K562 (cell line): ENCODE measurements around the gene ZNF620. TPM values are rescaled to one million over a fixed set of nuclear protein-coding genes. Genes with fewer than 3 reads are reported as not detected.

Experiments
- E2F1 ChIP-seq: sonication (generic); formaldehyde crosslinking; IDR thresholded peaks from 2 replicates; pipeline ENCODE4 v1.8.1; 2023; ENCODE audit warnings: mild to moderate bottlenecking, missing genetic modification reagents, moderate library complexity
- LEF1 ChIP-seq: fragments of 450-650 bp; IDR thresholded peaks from 2 replicates; pipeline ENCODE4 v1.6.1; 2016; ENCODE audit warnings: mild to moderate bottlenecking
- NCOR1 ChIP-seq: fragments of 450-650 bp; IDR thresholded peaks from 2 replicates; pipeline ENCODE4 v1.6.1; 2016; ENCODE audit warnings: mild to moderate bottlenecking, moderate library complexity
- PRPF4 ChIP-seq: fragments of 200-400 bp; formaldehyde crosslinking; IDR thresholded peaks from one replicate; pipeline ENCODE4 v1.6.1; 2017; ENCODE audit warnings: low read length, low read depth, mild to moderate bottlenecking; ENCODE audit not compliant: insufficient read depth, poor library complexity, severe bottlenecking
- RBM25 ChIP-seq: fragments of 200-400 bp; formaldehyde crosslinking; IDR thresholded peaks from 2 replicates; pipeline ENCODE4 v1.6.1; 2018; ENCODE audit warnings: low read length, low read depth, moderate library complexity; ENCODE audit not compliant: severe bottlenecking
- RFX7 ChIP-seq: fragments of 250-450 bp; sonication (Bioruptor Pico); IDR thresholded peaks from 2 replicates; pipeline ENCODE4 v1.5.1; 2021; ENCODE audit warnings: mild to moderate bottlenecking
- SAP30 ChIP-seq: fragments of 200-600 bp; sonication (generic); IDR thresholded peaks from 2 replicates; pipeline ENCODE4 v1.6.1; 2012; ENCODE audit warnings: borderline replicate concordance, low read depth, mild to moderate bottlenecking, moderate library complexity, low read length, control low read depth, inconsistent platforms; ENCODE audit not compliant: insufficient read depth, poor library complexity, severe bottlenecking
- SMAD3 ChIP-seq: fragments of 450-650 bp; formaldehyde crosslinking; conservative IDR thresholded peaks from 2 replicates; pipeline ENCODE4 v1.4.0; 2020; ENCODE audit warnings: mild to moderate bottlenecking
- THRAP3 ChIP-seq: fragments of 450-650 bp; IDR thresholded peaks from 2 replicates; pipeline ENCODE4 v1.6.1; 2016; ENCODE audit warnings: mild to moderate bottlenecking, inconsistent platforms, borderline replicate concordance
- TRIM28 ChIP-seq: fragments of 450-650 bp; IDR thresholded peaks from 2 replicates; pipeline ENCODE4 v1.6.1; 2017
- WHSC1 ChIP-seq: IDR thresholded peaks from one replicate; pipeline ENCODE4 v1.6.1; 2012; ENCODE audit warnings: low read length, control low read depth, inconsistent platforms
- ZBTB1 ChIP-seq: sonication (generic); formaldehyde crosslinking; IDR thresholded peaks from 2 replicates; pipeline ENCODE4 v1.8.1; 2023; ENCODE audit warnings: missing genetic modification reagents, low read depth, mild to moderate bottlenecking, borderline replicate concordance
- ZBTB33 ChIP-seq: sonication (generic); formaldehyde crosslinking; IDR thresholded peaks from 2 replicates; pipeline ENCODE4 v1.8.1; 2023; ENCODE audit warnings: mild to moderate bottlenecking, missing genetic modification reagents
- ZBTB43 ChIP-seq: sonication (generic); formaldehyde crosslinking; IDR thresholded peaks from 2 replicates; pipeline ENCODE4 v1.8.0; 2023; ENCODE audit warnings: mild to moderate bottlenecking, missing genetic modification reagents
- ZC3H4 ChIP-seq: sonication (generic); formaldehyde crosslinking; IDR thresholded peaks from 2 replicates; pipeline ENCODE4 v1.9.0; 2021; ENCODE audit warnings: missing genetic modification reagents, borderline replicate concordance
- ZNF121 ChIP-seq: sonication (generic); formaldehyde crosslinking; conservative IDR thresholded peaks from 2 replicates; pipeline ENCODE4 v1.8.0; 2022; ENCODE audit warnings: missing genetic modification reagents
- ZNF143 ChIP-seq: sonication (generic); formaldehyde crosslinking; IDR thresholded peaks from 2 replicates; pipeline ENCODE4 v1.9.0; 2022; ENCODE audit warnings: mild to moderate bottlenecking, missing genetic modification reagents
- ZNF395 ChIP-seq: fragments of 200-800 bp; sonication (Bioruptor generic); IDR thresholded peaks from 2 replicates; pipeline ENCODE4 v1.6.1; 2017; ENCODE audit warnings: missing genetic modification characterization, missing compliant biosample characterization
- ZNF551 ChIP-seq: fragments of 250-450 bp; sonication (Bioruptor Pico); IDR thresholded peaks from 2 replicates; pipeline ENCODE4 v1.5.0; 2021; ENCODE audit warnings: mild to moderate bottlenecking, moderate library complexity
- ZNF780A ChIP-seq: fragments of 250-450 bp; sonication (Bioruptor Pico); IDR thresholded peaks from 2 replicates; pipeline ENCODE4 v1.5.0; 2021; ENCODE audit warnings: mild to moderate bottlenecking
- polyA plus RNA-seq, 8 experiments: library from polyadenylated mRNA; depleted of rRNA in 4 of 8; stranded (reverse) in 5 of 8; unstranded in 3 of 8; fragments of >200 nt; fragmentation: Nextera tagmentation in 2 of 8; fragmentation: Illumina TruSeq in 1 of 8; extraction: Ambion mirVana in 2 of 8; extraction: Trizol in 1 of 8; gene quantifications; 2 replicates each; pipeline versions ENCODE4 v1.2.1 to v1.2.3, GENCODE V29; 2011 to 2014; ENCODE audit warnings: inconsistent platforms in 1 of 8, missing spikeins in 1 of 8
- total RNA-seq, 7 experiments: library from RNA; depleted of rRNA in 6 of 7; stranded (reverse); fragments of >200 nt in 6 of 7; fragmentation: Illumina TruSeq in 2 of 7; extraction: Trizol in 2 of 7; gene quantifications; 2 replicates each; pipeline versions ENCODE4 v1.2.1 to v1.2.3, GENCODE V29; 2011 to 2021; ENCODE audit warnings: low replicate concordance in 1 of 7

ZNF620 gene
- total and polyA plus RNA-seq, 9 of the 15 experiments (the other 6 are each of a cell fraction or from before 2014, with no cell fraction given): 1.2 to 5.5 (median 3.3) TPM

- TF ChIP-seq E2F1 (CRISPR knock-in tag): 0 out of 2 replicates have a peak, but pooled peaks have one; percentile 56
- TF ChIP-seq NCOR1: 0 out of 2 replicates have a peak, but pooled peaks have one; percentile 15
- TF ChIP-seq WHSC1: no peak
- TF ChIP-seq ZNF395: 0 out of 2 replicates have a peak, but pooled peaks have one; percentile 15
- TF ChIP-seq ZNF143 (CRISPR knock-in tag): no peak
- TF ChIP-seq THRAP3: peak; percentile 92; the same call in 1 of the 2 replicates
- TF ChIP-seq RFX7: no peak
- peak; percentile 73 for TF ChIP-seq ZNF121 (CRISPR knock-in tag)
- no peak for TF ChIP-seq PRPF4
- peak; percentile 49; the same call in 1 of the 2 replicates for TF ChIP-seq ZC3H4
- 0 out of 2 replicates have a peak, but pooled peaks have one; percentile 46 for TF ChIP-seq TRIM28
- no peak for TF ChIP-seq SAP30
- no peak; the same call in 1 of the 2 replicates for TF ChIP-seq ZNF551 (CRISPR knock-in tag)
- TF ChIP-seq ZBTB33: peak; percentile 55
- no peak for TF ChIP-seq ZBTB43 (CRISPR knock-in tag)
- TF ChIP-seq LEF1: peak; percentile 31; the same call in 1 of the 2 replicates
- TF ChIP-seq RBM25: no peak
- no peak for TF ChIP-seq ZNF780A
- no peak for TF ChIP-seq ZBTB1
- TF ChIP-seq SMAD3 (CRISPR knock-in tag): no peak
These were observed 49.4 kb upstream of the ZNF620 start (continued) for GRCh38 chr3:40456279-40456939.
